Measurements from ENCODE around the gene SAMD10.

GRCh38 chr20:63943808-63944077, 35.7 kb downstream of the SAMD10 start:
- TF ChIP-seq CTCF (conservative IDR thresholded peaks at IDR 0.05 in 1 of 2, IDR thresholded peaks at IDR 0.05 in 1 of 2; ENCODE audit: low read depth in 1 of 2, low read length in 2 of 2) (no peak), EZH2 (IDR thresholded peaks at IDR 0.05; ENCODE audit: low read length, missing control alignments) (no peak)

Data from fibroblast of lung (primary cell).